ENCODE results near the gene ARMC3.
"Not testable (repeated sequence)": the region's sequence is repeated elsewhere in the genome, so short reads cannot be mapped to it uniquely, and the experiment has no call there.

ARMC3 gene

DNA sequence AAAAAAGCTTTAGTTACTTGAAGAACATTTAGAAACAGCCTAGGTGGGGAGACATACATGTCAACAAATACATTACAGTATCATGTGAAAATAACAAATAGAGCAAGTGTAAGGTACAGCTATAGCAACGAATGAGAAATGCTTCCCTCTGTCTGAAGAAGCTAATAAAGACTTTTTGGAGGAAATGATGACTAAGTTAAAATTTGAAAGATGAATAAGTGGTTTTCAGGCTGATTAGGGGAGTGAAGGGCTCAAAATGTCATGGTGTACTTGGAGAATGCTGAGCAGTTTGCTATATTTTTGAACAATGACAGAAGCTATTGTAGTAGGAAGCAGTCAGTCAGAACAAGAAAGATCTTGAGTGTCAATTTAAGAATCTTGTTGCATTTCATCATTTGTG lies 2.8 kb upstream of the ARMC3 start:
- DNase-seq (ENCODE audit: low read depth in 4 of 4, low spot score in 1 of 4) = no peak

DNA sequence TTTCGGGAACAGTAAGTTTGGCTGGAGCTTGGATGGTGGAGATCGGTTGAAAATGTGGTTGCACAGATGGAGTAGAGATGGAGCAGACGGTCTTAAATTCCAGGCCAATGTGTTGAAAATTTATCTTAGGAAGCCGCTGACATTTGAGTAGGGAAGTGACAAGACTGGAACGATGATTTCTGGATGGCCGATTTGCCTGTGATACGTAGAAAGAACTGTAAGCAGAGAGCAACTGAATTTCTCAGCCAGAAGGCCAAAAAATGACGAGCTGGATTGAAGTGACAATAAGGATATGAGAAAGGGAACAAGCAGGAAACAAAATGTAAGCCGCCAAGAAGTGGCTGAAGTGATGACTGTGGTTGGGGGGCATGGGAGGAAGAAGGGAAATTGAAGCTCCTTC lies 687 bp upstream of the ARMC3 start:
- DNase-seq (ENCODE audit: low read depth in 4 of 4, low spot score in 1 of 4) = no peak

GRCh38 chr10:22929053-22929452 lies 1.2 kb downstream of the ARMC3 start:
- not testable (repeated sequence) for DNase-seq (ENCODE audit: low read depth in 4 of 4, low spot score in 1 of 4)

GRCh38 chr10:22931948-22932347 lies 4.1 kb downstream of the ARMC3 start:
- DNase-seq (ENCODE audit: low read depth in 4 of 4, low spot score in 1 of 4) = no peak

DNA sequence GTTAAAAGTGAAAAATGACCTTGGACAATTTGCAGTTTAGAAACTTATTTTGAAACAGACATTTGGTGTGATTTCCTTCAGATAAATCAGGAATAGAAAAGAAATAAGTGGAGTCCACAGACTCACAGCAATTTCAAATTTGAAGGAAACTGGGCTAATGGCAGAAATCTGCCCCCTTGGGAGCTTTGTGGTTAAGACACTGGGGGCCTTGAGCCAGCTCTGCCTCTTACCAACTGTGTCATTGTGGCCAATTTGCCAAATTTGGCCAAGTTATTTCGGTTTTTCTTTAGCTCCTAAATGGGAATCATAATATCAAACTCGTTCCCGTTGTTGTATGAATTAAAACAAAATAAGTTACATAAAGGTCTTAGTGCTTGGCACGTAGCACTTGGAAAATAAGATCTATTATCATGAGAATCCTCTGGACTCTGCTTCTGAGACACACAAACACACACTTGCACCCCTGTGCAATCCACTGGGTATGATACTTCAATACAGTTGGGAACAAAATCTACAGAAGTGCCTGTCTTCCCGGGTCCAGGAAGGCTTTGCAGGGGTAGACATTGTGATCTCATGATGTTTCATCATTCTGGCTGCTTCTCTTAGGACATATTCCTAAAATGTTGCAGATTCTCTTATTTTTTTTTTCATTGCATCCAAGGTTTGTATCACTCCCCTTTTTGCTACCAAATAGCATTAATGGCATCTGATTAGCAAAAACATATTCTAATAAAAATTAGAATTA lies 4.9 kb downstream of the ARMC3 start:
- DNase-seq (ENCODE audit: low read depth in 4 of 4, low spot score in 1 of 4) = no peak

GRCh38 chr10:22934726-22935125 lies 6.9 kb downstream of the ARMC3 start:
- no peak for DNase-seq (ENCODE audit: low read depth in 4 of 4, low spot score in 1 of 4)

- no peak for DNase-seq (ENCODE audit: low read depth in 4 of 4, low spot score in 1 of 4)
These were observed 14.6 kb downstream of the ARMC3 start for GRCh38 chr10:22942437-22942836.

- DNase-seq (ENCODE audit: low read depth in 4 of 4, low spot score in 1 of 4) = no peak
These were observed 18.3 kb downstream of the ARMC3 start for GRCh38 chr10:22945934-22946673.

- DNase-seq (ENCODE audit: low read depth in 4 of 4, low spot score in 1 of 4) = no peak
These were observed 27.1 kb downstream of the ARMC3 start for GRCh38 chr10:22954970-22955369.

- no peak for DNase-seq (ENCODE audit: low read depth in 4 of 4, low spot score in 1 of 4)
These were observed 30.5 kb downstream of the ARMC3 start for GRCh38 chr10:22958338-22958737.

DNA sequence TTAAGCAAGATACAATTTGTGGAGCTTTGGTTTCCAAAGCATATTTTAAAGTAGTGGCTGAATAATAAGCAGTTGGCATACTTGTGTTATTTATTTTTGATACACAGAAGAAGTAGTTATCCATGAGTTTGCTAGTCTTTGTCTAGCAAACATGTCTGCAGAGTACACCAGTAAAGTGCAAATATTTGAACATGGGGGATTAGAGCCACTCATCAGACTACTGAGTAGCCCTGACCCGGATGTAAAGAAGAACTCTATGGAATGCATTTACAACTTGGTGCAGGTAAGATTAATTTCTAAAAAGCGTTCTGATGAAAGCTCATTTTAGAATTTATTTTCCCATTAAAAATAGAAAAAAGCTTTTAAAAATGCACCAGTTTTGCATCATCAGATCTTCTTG lies 31.4 kb downstream of the ARMC3 start:
- no peak for DNase-seq (ENCODE audit: low read depth in 4 of 4, low spot score in 1 of 4)

DNA sequence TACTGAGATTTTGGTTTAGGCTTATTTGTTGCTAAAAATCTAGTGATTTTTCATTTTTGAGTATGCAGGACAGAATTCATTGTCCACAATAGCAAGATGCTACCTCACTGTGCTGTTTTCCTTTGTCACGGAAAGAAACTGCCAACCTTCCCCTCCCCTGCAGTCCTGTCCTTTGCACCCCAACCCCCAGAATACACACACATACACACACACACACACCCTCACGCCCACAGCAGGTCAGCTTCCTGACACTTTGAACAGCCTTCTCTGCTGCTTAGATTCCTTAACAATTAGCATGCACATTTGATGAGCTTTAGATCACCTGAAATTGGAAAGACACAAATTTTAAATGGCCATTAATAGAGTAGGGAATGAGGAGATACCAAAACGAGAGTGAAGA lies 32.1 kb downstream of the ARMC3 start:
- DNase-seq (ENCODE audit: low read depth in 4 of 4, low spot score in 1 of 4) = no peak

GRCh38 chr10:22962817-22963216 lies 35.0 kb downstream of the ARMC3 start:
- no peak for DNase-seq (ENCODE audit: low read depth in 4 of 4, low spot score in 1 of 4)

GRCh38 chr10:22969704-22970103 lies 41.9 kb downstream of the ARMC3 start:
- DNase-seq (ENCODE audit: low read depth in 4 of 4, low spot score in 1 of 4) = no peak

- no peak for DNase-seq (ENCODE audit: low read depth in 4 of 4, low spot score in 1 of 4)
These were observed 48.7 kb downstream of the ARMC3 start for GRCh38 chr10:22976534-22976933.

DNA sequence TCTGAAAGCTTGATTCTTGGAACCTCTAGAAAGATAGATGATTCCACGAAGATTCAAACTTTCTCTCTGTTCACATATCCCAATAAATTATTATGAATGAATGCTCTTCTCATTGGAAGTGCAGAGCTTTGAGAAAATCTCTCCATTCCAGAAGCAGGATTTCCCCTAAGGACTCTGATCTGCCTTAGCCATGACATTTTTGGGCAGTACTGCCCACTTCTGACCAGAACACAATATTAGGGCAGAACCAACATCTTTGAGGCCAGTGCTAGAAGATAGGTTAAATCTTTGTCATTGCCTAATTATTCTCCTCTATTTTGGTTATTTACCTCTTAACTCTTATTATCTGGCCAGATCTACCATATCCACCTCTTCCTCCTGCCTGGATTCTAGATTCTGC lies 49.9 kb downstream of the ARMC3 start:
- no peak for DNase-seq (ENCODE audit: low read depth in 4 of 4, low spot score in 1 of 4)

GRCh38 chr10:22978287-22978686 lies 50.4 kb downstream of the ARMC3 start:
- DNase-seq (ENCODE audit: low read depth in 4 of 4, low spot score in 1 of 4) = no peak

DNA sequence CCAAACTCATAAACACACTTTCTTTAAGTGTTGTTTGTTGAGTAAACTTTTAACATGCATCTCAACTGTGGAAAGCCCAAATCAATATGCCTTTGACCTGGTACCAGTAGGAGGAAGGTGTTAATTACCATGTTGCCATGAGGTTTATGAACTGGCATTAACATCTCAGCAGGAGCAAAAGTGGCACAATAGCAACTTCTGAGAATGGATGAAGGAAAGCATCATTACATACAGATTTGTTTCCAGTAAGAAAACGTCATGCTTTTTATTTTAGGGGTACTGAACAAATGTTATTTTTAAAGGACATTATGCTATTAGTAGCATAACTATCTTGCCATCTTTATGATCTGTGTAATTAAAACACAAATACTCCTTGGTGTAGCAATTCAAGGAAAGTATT lies 51.1 kb downstream of the ARMC3 start:
- DNase-seq (ENCODE audit: low read depth in 4 of 4, low spot score in 1 of 4) = no peak

- DNase-seq (ENCODE audit: low read depth in 4 of 4, low spot score in 1 of 4) = no peak
These were observed 53.0 kb downstream of the ARMC3 start for GRCh38 chr10:22980822-22981221.

DNA sequence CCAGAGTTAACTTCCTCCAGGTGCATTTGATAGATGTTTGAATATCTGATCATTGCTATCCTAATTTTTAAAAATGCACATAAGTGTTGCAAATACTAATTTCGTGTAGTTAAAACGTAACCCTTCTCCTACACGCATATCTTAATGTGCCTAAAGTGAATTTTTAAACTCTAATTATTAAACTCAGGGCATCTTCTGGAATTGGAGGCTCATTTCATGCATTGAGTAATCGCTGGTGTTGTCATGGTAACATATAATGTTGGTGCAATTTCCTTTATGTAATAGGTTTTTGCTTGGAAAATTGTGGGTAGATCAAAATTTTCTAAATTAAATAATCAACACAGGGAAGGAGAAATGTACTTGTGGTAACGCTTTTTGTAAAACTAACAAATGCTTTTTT lies 56.2 kb downstream of the ARMC3 start:
- DNase-seq (ENCODE audit: low read depth in 4 of 4, low spot score in 1 of 4) = no peak

GRCh38 chr10:22986771-22987542 lies 59.1 kb downstream of the ARMC3 start:
- DNase-seq (ENCODE audit: low read depth in 4 of 4, low spot score in 1 of 4) = no peak
